Measurements from ENCODE around the gene KNTC1. TPM values are rescaled to one million over a fixed set of nuclear protein-coding genes. Genes with fewer than 3 reads are reported as not detected.

The KNTC1 gene
- total RNA-seq, 4 donors from 2014 or later = 7.4 to 61.5 (median 13.9) TPM

- no peak for TF ChIP-seq POLR2A (IDR thresholded peaks at IDR 0.05)
- no peak for TF ChIP-seq CTCF (IDR thresholded peaks at IDR 0.05)
- no peak for DNase-seq
- no peak overlapping the region for H3K27ac ChIP-seq
- no peak overlapping the region for H3K4me3 ChIP-seq
- no peaks in the 10 kb centered on the region for H3K27me3 ChIP-seq
- H3K4me1 ChIP-seq = no peaks in the 10 kb centered on the region
- no peaks in the 10 kb centered on the region for H3K9me3 ChIP-seq
- intact Hi-C loops (cut with DNase I; ENCODE audit: low total_unique reads) = no loop called here
- H3K36me3 ChIP-seq = no peaks in the 10 kb centered on the region
Measured at GRCh38 chr12:122665349-122665748, 138.3 kb downstream of the KNTC1 start.

- H3K27ac ChIP-seq = no peak overlapping the region
- intact Hi-C loops (cut with DNase I; ENCODE audit: low total_unique reads) = no loop called here
- no peak overlapping the region for H3K4me3 ChIP-seq
- DNase-seq = no peak
- no peaks in the 10 kb centered on the region for H3K4me1 ChIP-seq
- H3K36me3 ChIP-seq = no peaks in the 10 kb centered on the region
- no peak for TF ChIP-seq POLR2A (IDR thresholded peaks at IDR 0.05)
- no peak for TF ChIP-seq CTCF (IDR thresholded peaks at IDR 0.05)
- no peaks in the 10 kb centered on the region for H3K27me3 ChIP-seq
- no peaks in the 10 kb centered on the region for H3K9me3 ChIP-seq
Measured at GRCh38 chr12:122665759-122666158, 138.7 kb downstream of the KNTC1 start.

GRCh38 chr12:122668268-122668667 is 141.2 kb downstream of the KNTC1 start:
- DNase-seq = no peak
- H3K9me3 ChIP-seq = no peaks in the 10 kb centered on the region
- no peaks in the 10 kb centered on the region for H3K36me3 ChIP-seq
- no peak for TF ChIP-seq POLR2A (IDR thresholded peaks at IDR 0.05)
- TF ChIP-seq CTCF (IDR thresholded peaks at IDR 0.05) = no peak
- no peaks in the 10 kb centered on the region for H3K27me3 ChIP-seq
- intact Hi-C loops (cut with DNase I; ENCODE audit: low total_unique reads) = no loop called here
- no peak overlapping the region for H3K27ac ChIP-seq
- no peak overlapping the region for H3K4me3 ChIP-seq
- H3K4me1 ChIP-seq = no peaks in the 10 kb centered on the region

- no peaks in the 10 kb centered on the region for H3K36me3 ChIP-seq
- H3K9me3 ChIP-seq = no peaks in the 10 kb centered on the region
- TF ChIP-seq CTCF (IDR thresholded peaks at IDR 0.05) (no peak), POLR2A (IDR thresholded peaks at IDR 0.05) (no peak)
- no peaks in the 10 kb centered on the region for H3K27me3 ChIP-seq
- no peaks in the 10 kb centered on the region for H3K4me1 ChIP-seq
- intact Hi-C loops (cut with DNase I; ENCODE audit: low total_unique reads) = no loop called here
- H3K27ac ChIP-seq = no peak overlapping the region
- no peak for DNase-seq
- no peak overlapping the region for H3K4me3 ChIP-seq
Measured at GRCh38 chr12:122669397-122670070, 142.5 kb downstream of the KNTC1 start.

- DNase-seq = no peak
- no peak for TF ChIP-seq CTCF (IDR thresholded peaks at IDR 0.05)
- no peak overlapping the region for H3K27ac ChIP-seq
Measured at GRCh38 chr12:122672515-122672914, 145.5 kb downstream of the KNTC1 start.

More at GRCh38 chr12:122672515-122672914, 145.5 kb downstream of the KNTC1 start:
- no peaks in the 10 kb centered on the region for H3K9me3 ChIP-seq
- H3K4me3 ChIP-seq = no peak overlapping the region
- intact Hi-C loops (cut with DNase I; ENCODE audit: low total_unique reads) = no loop called here
- no peaks in the 10 kb centered on the region for H3K27me3 ChIP-seq
- H3K36me3 ChIP-seq = no peaks in the 10 kb centered on the region
- H3K4me1 ChIP-seq = no peaks in the 10 kb centered on the region

Small RNAs within 50 kb of the gene (small RNA-seq; reads per million reads assigned to genes)
- gene AC026333.1 (not detected), gene RF00411 (not detected)

Other genes starting within 250 kb of the KNTC1 start
- gene CLIP1, start 104.6 kb upstream of the KNTC1 start, total RNA-seq = 100 to 1,000 TPM in 2 of 4 donors, 10 to 100 TPM in 2; 48.2 to 134 (median 96.8) TPM
- gene ZCCHC8, start 26.3 kb upstream of the KNTC1 start, total RNA-seq = 10 to 100 TPM; 13.5 to 43.3 (median 25.8) TPM
- gene RSRC2, start 313 bp upstream of the KNTC1 start, total RNA-seq = 10 to 100 TPM; 51.2 to 83.2 (median 79.4) TPM
- gene HCAR2, start 176.1 kb downstream of the KNTC1 start, total RNA-seq = not detected
- gene HCAR3, start 189.6 kb downstream of the KNTC1 start, total RNA-seq = not detected
- 1 to 10 TPM in 1 of 4 donors, under 1 TPM in 1, not detected in 2; 0.18 to 3.3 TPM for gene HCAR1, start 203.6 kb downstream of the KNTC1 start, total RNA-seq
- 10 to 100 TPM; 13.1 to 50.0 (median 33.8) TPM for gene DENR, start 225.6 kb downstream of the KNTC1 start, total RNA-seq
- gene CCDC62, start 247.3 kb downstream of the KNTC1 start, total RNA-seq = 1 to 10 TPM in 2 of 4 donors, under 1 TPM in 2; 0.26 to 2.4 (median 1.1) TPM

Measured in uterus (tissue), 4 donors.